ENCODE results near the gene SLC9A1. TPM values are rescaled to one million over a fixed set of nuclear protein-coding genes. Genes with fewer than 3 reads are reported as not detected.
A peak's percentile ranks its signal among the peaks of the same experiment; 100 is the strongest.

The SLC9A1 gene
- total RNA-seq, 1 donor from 2014 or later, result 1.8 TPM

DNA sequence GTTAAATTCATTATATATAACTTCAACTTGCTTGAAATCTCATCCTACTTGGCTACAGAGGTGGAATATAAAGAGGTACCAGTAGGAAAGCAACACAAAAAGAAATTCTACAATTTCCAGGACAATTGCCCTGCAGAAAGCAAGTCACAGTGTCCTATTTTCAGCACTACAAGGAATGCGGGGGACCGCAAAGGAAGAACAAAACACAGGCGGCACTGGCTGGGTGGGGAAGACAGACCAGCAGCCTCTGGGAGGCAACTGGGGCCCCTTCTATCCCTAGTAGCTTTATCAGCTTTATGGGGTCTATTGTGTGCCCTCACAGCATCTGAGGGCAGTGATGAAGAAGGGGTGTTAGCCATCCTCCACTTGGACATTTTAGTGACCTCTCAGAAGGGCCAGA lies 30.5 kb downstream of the SLC9A1 start:
- Mint-ChIP-seq H3K4me3 (no peak overlapping the region), H3K4me1 (peaks cover 40% of the 10 kb centered on the region), H3K9me3 (no peaks in the 10 kb centered on the region), H3K27me3 (ENCODE audit: insufficient read depth, low read depth) (peaks cover 3% of the 10 kb centered on the region), H3K27ac (no peak overlapping the region), H3K36me3 (no peaks in the 10 kb centered on the region)
- Histone ChIP-seq H3K27me3 (no peaks in the 10 kb centered on the region), H3K4me1 (peaks cover 14% of the 10 kb centered on the region), H4K20me1 (ENCODE audit: low read depth) (no peaks in the 10 kb centered on the region), H3F3A (ENCODE audit: low read depth) (no peaks in the 10 kb centered on the region), H3K9me3 (ENCODE audit: low read depth) (no peaks in the 10 kb centered on the region), H3K79me2 (ENCODE audit: low read depth) (no peaks in the 10 kb centered on the region), H3K36me3 (no peaks in the 10 kb centered on the region), H2AFZ (replicated peaks) (no peak overlapping the region), H3K4me3 (no peak overlapping the region), H3K9ac (no peak overlapping the region), H3K27ac (no peak overlapping the region), H3K4me2 (peak overlapping the region; percentile 33)
- DNase-seq (ENCODE audit: low spot score), result peak; percentile 47
- TF ChIP-seq EZH2 (IDR thresholded peaks at IDR 0.05) (no peak), EZH2phosphoT487 (IDR thresholded peaks at IDR 0.05) (no peak)
- TF ChIP-seq, protein P1, sequence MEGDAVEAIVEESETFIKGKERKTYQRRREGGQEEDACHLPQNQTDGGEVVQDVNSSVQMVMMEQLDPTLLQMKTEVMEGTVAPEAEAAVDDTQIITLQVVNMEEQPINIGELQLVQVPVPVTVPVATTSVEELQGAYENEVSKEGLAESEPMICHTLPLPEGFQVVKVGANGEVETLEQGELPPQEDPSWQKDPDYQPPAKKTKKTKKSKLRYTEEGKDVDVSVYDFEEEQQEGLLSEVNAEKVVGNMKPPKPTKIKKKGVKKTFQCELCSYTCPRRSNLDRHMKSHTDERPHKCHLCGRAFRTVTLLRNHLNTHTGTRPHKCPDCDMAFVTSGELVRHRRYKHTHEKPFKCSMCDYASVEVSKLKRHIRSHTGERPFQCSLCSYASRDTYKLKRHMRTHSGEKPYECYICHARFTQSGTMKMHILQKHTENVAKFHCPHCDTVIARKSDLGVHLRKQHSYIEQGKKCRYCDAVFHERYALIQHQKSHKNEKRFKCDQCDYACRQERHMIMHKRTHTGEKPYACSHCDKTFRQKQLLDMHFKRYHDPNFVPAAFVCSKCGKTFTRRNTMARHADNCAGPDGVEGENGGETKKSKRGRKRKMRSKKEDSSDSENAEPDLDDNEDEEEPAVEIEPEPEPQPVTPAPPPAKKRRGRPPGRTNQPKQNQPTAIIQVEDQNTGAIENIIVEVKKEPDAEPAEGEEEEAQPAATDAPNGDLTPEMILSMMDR (IDR thresholded peaks at IDR 0.05), result no peak

DNA sequence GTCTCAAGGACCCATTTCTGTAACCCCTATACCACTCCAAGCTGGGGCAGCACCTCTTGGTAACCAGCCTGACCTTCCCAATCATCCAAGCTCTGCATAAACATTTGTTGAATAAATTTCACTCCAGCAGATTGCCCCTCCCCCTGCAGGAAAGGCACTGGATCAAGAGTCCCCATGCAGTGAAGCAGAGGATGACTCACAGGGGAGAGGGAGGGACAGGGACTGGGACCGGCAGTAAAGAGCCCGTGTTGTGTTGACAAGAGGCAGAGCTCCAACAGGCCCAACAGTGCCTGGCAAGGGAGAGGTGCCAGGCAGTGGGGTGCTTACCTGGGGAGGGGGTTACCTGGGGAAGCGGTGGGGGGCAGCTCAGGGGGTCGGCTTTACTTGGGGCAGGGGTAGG lies 32.3 kb downstream of the SLC9A1 start:
- no peak overlapping the region for H2AFZ ChIP-seq (replicated peaks)
- no peak overlapping the region for H3K9ac ChIP-seq
- H3K36me3 ChIP-seq, result no peaks in the 10 kb centered on the region
- Mint-ChIP-seq H3K27ac (peak overlapping the region; percentile 30), H3K4me1 (peaks cover 52% of the 10 kb centered on the region), H3K9me3 (no peaks in the 10 kb centered on the region), H3K4me3 (no peak overlapping the region), H3K36me3 (no peaks in the 10 kb centered on the region), H3K27me3 (ENCODE audit: insufficient read depth, low read depth) (peaks cover 3% of the 10 kb centered on the region)
- no peaks in the 10 kb centered on the region for H4K20me1 ChIP-seq (ENCODE audit: low read depth)
- no peaks in the 10 kb centered on the region for H3F3A ChIP-seq (ENCODE audit: low read depth)
- DNase-seq (ENCODE audit: low spot score), result no peak
- H3K4me1 ChIP-seq, result peaks cover 27% of the 10 kb centered on the region
- H3K9me3 ChIP-seq (ENCODE audit: low read depth), result no peaks in the 10 kb centered on the region
- H3K4me3 ChIP-seq, result no peak overlapping the region
- H3K27me3 ChIP-seq, result no peaks in the 10 kb centered on the region
- H3K79me2 ChIP-seq (ENCODE audit: low read depth), result no peaks in the 10 kb centered on the region
- no peak overlapping the region for H3K4me2 ChIP-seq
- H3K27ac ChIP-seq, result no peak overlapping the region
- TF ChIP-seq EZH2 (IDR thresholded peaks at IDR 0.05) (no peak), EZH2phosphoT487 (IDR thresholded peaks at IDR 0.05) (no peak)
- TF ChIP-seq, protein P1 (IDR thresholded peaks at IDR 0.05), result no peak

DNA sequence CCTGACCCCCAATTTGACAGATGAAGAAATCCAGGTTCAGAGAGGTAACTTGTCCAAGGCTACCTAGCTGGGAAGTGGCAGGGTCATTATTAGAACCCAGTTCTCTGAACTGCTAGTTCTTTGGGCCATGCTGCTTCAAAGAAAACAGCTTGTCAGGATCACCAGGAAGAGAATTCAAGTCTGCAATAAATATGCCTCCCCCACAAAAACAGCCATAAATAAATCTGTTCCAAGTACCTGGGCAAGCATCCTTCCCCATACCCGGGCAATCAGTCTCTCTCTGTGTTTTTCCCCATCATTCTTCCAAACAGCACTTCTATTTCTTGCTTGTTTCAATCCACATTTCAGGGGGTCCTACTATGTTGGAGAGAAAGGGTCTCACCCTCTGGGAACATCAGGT lies 34.1 kb downstream of the SLC9A1 start:
- Histone ChIP-seq H2AFZ (replicated peaks) (no peak overlapping the region), H3K27ac (no peak overlapping the region), H3K79me2 (ENCODE audit: low read depth) (no peaks in the 10 kb centered on the region), H3K4me3 (no peak overlapping the region), H3F3A (ENCODE audit: low read depth) (no peaks in the 10 kb centered on the region), H3K27me3 (no peaks in the 10 kb centered on the region), H3K9ac (no peak overlapping the region), H3K36me3 (no peaks in the 10 kb centered on the region), H3K4me1 (peaks cover 27% of the 10 kb centered on the region), H4K20me1 (ENCODE audit: low read depth) (no peaks in the 10 kb centered on the region), H3K9me3 (ENCODE audit: low read depth) (no peaks in the 10 kb centered on the region), H3K4me2 (no peak overlapping the region)
- peaks cover 3% of the 10 kb centered on the region for H3K27me3 Mint-ChIP-seq (ENCODE audit: insufficient read depth, low read depth)
- H3K36me3 Mint-ChIP-seq, result no peaks in the 10 kb centered on the region
- H3K9me3 Mint-ChIP-seq, result no peaks in the 10 kb centered on the region
- H3K27ac Mint-ChIP-seq, result peak overlapping the region; percentile 50
- peaks cover 54% of the 10 kb centered on the region for H3K4me1 Mint-ChIP-seq
- TF ChIP-seq EZH2phosphoT487 (IDR thresholded peaks at IDR 0.05) (no peak), EZH2 (IDR thresholded peaks at IDR 0.05) (no peak)
- TF ChIP-seq, protein P1 (IDR thresholded peaks at IDR 0.05), result no peak
- no peak overlapping the region for H3K4me3 Mint-ChIP-seq
- DNase-seq (ENCODE audit: low spot score), result no peak

DNA sequence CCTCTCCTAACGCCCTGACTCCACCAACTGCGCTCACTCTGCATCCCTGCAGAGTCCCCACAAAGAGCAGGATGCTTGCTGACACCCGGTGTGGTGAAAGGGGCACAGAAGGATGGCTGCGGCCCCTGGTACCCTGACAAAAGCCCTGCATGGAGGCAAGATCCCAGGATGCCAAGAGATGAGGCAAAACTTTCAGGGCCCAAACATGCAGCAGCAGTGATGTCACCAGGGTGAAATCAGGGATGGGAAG lies 36.6 kb downstream of the SLC9A1 start:
- no peak overlapping the region for H3K27ac Mint-ChIP-seq
- H3K9me3 ChIP-seq (ENCODE audit: low read depth), result no peaks in the 10 kb centered on the region
- H3K4me2 ChIP-seq, result no peak overlapping the region
- no peaks in the 10 kb centered on the region for H3K9me3 Mint-ChIP-seq
- TF ChIP-seq, protein P1 (IDR thresholded peaks at IDR 0.05), result no peak
- TF ChIP-seq EZH2phosphoT487 (IDR thresholded peaks at IDR 0.05) (no peak), EZH2 (IDR thresholded peaks at IDR 0.05) (no peak)
- H3K4me1 ChIP-seq, result peaks cover 16% of the 10 kb centered on the region
- H3K4me3 ChIP-seq, result no peak overlapping the region
- H3K79me2 ChIP-seq (ENCODE audit: low read depth), result no peaks in the 10 kb centered on the region
- H3K27ac ChIP-seq, result no peak overlapping the region
- H3K9ac ChIP-seq, result no peak overlapping the region
- DNase-seq (ENCODE audit: low spot score), result no peak
- peaks cover 2% of the 10 kb centered on the region for H3K36me3 Mint-ChIP-seq
- no peaks in the 10 kb centered on the region for H3K27me3 ChIP-seq
- no peak overlapping the region for H2AFZ ChIP-seq (replicated peaks)
- no peaks in the 10 kb centered on the region for H4K20me1 ChIP-seq (ENCODE audit: low read depth)
- no peaks in the 10 kb centered on the region for H3K36me3 ChIP-seq
- no peaks in the 10 kb centered on the region for H3F3A ChIP-seq (ENCODE audit: low read depth)
- H3K4me3 Mint-ChIP-seq, result no peak overlapping the region
- peaks cover 52% of the 10 kb centered on the region for H3K4me1 Mint-ChIP-seq
- H3K27me3 Mint-ChIP-seq (ENCODE audit: insufficient read depth, low read depth), result peaks cover 3% of the 10 kb centered on the region

Data from neural progenitor cell (in vitro differentiated cells).